ENCODE measurements around the gene POLE.

GRCh38 chr12:132685400-132685799, 1.7 kb downstream of the POLE start:
- TF ChIP-seq, protein P1, sequence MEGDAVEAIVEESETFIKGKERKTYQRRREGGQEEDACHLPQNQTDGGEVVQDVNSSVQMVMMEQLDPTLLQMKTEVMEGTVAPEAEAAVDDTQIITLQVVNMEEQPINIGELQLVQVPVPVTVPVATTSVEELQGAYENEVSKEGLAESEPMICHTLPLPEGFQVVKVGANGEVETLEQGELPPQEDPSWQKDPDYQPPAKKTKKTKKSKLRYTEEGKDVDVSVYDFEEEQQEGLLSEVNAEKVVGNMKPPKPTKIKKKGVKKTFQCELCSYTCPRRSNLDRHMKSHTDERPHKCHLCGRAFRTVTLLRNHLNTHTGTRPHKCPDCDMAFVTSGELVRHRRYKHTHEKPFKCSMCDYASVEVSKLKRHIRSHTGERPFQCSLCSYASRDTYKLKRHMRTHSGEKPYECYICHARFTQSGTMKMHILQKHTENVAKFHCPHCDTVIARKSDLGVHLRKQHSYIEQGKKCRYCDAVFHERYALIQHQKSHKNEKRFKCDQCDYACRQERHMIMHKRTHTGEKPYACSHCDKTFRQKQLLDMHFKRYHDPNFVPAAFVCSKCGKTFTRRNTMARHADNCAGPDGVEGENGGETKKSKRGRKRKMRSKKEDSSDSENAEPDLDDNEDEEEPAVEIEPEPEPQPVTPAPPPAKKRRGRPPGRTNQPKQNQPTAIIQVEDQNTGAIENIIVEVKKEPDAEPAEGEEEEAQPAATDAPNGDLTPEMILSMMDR (IDR thresholded peaks at IDR 0.05), result no peak
- TF ChIP-seq POLR2A (IDR thresholded peaks at IDR 0.05), result no peak

Measured in thyroid gland (tissue), 4 donors.